NCI-H526 treated with DMSO at 0.1 percent for 48 hours (cell line): ENCODE data around the gene ZBTB5.
"Not testable (repeated sequence)": the region's sequence is repeated elsewhere in the genome, so short reads cannot be mapped to it uniquely, and the experiment has no call there.

Source experiments
- DNase-seq: peaks from one replicate; lab custom pipeline; 2025; lab: John Stamatoyannopoulos, UW

The ZBTB5 gene, protein sequence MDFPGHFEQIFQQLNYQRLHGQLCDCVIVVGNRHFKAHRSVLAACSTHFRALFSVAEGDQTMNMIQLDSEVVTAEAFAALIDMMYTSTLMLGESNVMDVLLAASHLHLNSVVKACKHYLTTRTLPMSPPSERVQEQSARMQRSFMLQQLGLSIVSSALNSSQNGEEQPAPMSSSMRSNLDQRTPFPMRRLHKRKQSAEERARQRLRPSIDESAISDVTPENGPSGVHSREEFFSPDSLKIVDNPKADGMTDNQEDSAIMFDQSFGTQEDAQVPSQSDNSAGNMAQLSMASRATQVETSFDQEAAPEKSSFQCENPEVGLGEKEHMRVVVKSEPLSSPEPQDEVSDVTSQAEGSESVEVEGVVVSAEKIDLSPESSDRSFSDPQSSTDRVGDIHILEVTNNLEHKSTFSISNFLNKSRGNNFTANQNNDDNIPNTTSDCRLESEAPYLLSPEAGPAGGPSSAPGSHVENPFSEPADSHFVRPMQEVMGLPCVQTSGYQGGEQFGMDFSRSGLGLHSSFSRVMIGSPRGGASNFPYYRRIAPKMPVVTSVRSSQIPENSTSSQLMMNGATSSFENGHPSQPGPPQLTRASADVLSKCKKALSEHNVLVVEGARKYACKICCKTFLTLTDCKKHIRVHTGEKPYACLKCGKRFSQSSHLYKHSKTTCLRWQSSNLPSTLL

DNA sequence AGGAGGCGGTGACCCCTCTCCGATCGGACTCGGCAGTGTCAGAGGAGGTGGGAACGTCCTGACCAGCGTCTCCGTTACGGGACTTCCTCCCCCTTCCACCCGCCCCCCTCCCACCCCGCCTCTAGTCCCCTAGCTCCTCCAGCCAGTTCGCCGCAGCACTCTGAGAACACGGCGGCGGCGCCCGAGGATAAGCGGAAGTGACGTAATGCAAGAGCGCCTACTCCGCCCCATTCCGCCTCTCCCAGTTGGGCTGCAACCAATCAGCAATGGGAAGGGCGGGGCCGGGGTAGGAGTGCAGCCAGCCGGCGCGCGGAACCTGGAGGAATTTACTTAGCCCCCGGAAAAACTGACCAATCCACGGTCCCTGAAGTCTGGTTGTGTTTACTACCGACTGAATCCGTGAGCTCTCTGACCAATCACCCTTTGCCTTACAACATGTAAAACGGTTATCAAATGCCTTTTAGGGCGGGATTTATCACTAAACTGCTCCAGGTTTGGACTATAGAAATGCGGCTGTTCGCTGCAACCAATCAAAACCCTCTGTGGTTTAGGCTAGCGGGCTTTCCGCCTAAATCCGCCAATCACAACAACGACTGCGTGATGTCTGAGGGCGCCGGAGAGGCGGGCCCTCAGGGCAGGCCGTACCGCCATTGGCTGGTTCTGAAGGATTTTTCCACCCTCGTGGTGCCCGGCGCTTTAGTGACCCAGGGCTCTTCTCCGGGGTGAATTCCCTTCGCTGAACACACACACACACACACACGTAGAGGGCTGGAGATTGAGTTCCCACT lies at the start of gene ZBTB5:
TSS of gene ZBTB5 (minus strand) at position 202 of the 788 bp plus-strand sequence. CDS start 22,899 bp downstream, outside the sequence.
- DNase-seq, result peak; percentile 99

DNA sequence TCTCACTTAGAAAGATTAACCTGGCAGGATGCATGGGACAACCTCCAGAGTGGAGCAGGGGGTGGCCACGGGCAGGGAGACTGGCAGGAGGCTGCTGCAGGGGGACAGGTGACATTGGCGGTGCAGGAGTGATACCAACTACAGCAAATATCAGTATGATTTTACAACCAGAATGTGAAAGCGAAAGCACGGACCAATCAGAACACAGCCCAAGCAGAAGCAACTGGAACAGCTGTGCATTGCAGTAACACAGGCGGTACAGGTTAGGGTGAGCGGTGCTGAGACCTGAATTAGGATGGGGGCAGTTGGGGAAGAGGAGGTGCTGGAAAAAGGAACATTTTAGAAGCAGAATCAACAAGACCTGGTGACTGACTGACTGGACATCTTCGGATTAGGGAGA lies 49.7 kb upstream of the ZBTB5 start:
- DNase-seq, result no peak

DNA sequence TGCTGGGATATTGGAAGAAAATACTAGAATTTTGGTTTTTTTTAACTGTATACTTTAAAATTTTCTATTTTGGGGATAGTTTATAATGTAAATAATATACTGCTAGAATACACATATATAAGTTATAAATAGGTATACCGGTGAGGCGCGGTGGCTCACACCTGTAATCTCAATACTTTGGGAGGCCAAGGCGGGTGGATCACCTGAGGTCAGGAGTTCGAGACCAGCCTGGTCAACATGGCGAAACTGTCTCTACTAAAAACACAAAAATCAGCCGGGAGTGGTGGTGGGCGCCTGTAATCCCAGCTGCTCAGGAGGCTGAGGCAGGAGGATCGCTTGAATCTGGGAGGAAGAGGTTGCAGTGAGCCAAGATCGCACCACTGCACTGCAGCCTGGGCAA lies 49.2 kb upstream of the ZBTB5 start:
- not testable (repeated sequence) for DNase-seq

DNA sequence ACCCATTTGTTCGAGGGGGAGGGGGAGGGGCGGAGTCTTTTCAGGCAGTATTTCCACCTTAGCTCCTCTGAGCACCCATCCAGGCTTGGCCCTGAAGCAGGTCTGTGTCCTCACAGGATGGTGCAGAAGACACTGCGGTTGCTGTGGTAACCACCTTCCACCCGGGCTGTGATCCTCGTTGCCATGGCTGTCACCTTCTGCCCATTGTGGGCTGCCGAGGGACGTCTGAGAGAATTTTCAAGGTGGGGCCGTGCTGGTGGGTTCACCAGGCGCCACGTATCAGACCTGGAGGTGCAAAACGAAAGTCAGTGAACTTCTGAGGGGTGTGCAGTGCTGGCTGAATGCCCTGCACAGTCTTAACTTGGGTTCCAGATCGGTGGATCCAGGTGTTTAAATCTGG lies 47.2 kb upstream of the ZBTB5 start:
- no peak for DNase-seq

DNA sequence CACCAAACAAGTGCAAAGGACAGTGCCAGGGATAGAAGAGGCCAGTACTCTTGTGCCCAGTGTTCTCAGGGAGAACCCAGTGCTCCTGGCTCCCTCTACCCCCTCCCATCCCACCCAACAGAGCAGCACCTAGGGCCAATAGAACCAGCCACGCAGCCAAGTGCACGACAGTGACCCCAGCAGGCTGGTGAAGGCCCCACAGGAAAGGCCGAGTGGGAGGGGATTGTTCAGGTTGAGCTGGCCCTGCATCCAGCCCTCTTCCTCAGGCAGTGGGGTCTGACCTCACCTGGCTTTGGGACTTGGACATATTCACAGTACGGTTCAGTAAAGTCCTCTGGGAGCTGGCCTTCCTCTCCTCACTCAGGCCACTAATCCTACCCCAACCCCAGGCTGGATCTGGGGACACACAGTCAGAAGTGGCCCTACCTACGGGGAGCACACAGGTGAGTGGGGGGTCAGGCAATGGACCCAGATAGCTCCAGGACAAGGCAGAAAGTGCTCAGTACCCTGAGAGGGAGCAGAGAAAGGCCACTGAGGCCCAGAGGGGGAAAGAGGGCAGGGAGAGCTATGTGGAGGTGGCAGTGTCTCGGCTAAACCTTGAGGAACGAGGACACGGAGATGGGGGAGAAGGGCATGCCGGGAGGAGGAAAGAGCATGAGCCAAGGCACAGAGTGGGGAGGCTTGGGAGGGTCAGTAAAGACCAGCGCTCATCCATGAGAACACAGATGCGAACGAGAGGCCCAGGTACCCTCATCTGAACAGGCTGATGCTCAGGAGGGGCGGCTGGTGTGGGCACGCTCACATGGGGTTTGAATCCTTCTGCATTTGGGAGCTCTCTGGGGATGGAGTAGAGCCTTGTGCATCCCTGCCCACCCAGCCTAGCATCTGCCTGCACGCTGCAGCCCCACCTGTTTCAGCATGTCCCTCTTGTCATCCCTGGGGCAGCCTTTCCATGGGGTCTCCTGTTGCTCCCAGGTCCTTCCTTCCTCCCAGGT lies 46.1 kb upstream of the ZBTB5 start:
- no peak for DNase-seq

DNA sequence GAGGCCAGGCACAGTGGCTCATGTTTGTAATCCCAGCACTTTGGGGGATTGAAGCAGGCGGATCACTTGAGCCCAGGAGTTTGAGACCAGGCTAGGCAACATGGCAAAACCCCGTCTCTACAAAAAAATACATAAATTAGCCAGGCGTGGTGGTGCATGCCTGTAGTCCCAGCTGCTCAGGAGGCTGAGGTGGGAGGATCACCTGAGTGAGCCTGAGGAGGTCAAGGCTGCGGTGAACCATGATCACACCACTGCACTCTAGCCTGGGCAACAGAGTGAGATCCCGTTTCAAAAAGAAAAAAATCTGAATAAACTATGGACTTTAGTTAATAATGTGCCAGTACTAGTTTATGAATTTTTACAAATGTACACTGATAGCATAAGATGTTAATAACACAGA lies 44.8 kb upstream of the ZBTB5 start:
- not testable (repeated sequence) for DNase-seq

DNA sequence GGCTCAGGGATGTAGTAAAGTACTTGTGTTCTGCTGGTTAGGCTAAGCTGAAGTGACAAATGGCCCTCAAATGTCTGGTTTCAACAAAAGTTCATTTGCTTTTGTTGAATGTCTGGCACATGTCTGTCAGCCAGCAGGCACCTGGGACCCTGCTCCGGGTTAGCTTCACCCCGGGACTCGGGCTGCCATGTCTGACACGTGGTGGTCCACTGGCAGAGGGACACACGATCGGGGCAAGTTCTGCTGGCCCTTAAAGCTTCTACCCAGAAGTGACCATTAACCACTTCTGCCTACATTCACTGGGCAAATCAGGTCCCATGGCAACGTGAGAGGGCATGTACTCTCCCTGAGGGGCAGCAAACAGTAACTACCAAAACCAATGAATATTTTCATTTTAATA lies 44.3 kb upstream of the ZBTB5 start:
- no peak for DNase-seq

DNA sequence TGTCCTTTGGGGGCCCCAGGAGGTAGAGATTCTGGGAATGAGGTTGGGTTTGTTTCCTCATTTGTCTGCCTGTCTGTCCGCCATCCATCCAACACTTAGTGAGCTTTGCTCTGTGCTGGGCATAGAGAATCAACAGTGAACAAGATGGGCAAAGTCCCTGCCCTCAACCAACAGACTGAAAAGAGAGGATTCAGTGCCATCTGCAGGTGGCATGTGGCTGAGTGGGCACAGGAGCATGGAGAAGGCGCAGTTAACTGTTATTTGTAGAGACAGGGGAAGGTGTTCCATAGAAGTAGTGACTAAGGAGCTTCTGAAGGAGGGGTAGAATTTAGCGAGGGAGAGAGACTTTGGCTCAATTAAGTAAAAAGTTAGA lies 43.6 kb upstream of the ZBTB5 start:
- DNase-seq, result no peak

DNA sequence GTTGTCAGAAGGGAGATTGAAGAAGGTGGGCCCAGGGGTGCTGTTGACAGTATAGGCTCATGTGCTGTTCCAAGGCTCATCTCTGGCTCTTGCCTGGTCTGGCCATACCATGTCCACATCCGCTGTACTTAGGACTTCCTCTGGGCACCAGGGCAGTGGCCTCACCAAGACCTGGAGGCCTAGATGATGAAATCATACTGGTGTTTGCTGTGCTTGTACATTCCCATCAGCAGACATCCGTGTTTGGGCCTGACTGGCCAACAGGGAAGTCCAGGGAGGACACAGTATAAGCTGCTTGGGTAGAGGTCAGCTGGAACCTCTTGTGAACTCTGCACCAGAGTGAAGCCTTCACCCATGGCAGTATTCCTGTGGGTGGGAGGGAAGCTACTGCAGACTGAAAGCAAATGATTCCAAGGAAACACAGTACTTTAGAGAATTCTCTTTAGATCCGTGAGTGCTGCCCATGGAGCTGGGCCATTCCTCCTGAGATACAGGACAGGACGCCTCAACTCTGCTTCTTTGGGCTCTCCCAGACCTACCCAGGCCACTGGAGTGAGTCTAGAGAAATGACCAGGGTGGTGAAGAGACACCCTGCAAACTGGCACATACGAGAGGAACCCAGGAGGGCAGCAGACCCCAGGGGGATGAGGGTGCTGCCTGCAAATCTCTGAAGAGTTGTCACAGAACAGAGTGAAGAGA lies 43.0 kb upstream of the ZBTB5 start:
- no peak for DNase-seq

DNA sequence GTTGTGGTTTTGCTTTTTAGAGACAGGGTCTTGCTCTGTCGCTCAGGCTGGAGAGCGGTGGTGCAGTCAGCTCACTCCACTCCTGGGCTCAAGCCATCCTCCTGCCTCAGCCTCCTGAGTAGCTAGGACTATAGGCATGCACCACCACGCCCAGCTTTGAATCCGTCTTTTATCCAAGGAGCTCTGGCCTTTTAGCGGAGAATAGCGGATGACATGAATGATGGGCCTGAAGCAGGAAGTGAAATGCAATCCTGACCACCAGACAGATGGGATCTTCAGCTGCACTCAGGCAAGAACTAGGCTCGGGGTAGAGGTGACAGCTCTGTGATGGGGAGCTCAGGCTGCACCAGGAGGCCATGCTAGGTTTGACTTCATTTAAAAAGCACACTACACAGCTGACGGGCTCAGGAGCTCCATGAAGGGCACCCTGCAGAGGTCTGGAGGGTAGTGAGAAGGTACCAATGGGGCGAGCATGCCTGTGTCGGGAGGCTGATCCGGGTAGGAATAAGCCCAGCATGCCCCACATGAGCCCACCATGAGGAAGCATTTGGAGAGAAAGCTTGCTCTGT lies 42.4 kb upstream of the ZBTB5 start:
- no peak for DNase-seq

DNA sequence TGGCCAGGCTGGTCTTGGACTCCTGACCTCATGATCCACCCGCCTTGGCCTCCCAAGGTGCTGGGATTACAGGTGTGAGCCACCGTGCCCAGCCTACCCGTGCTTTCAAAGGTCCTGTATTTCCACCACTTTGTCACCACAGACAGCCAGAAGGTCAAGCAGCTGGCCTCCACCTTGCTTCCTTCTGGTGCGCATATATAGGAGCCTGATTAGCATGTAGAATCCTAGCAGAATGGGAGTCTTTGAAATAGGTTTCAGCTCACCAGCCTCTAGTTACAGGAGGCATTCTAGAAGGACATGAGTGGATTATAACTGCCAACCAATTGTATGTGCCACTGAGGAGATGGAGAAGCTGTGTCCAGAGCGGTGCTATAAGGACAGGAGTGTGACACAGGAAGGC lies 39.4 kb upstream of the ZBTB5 start:
- DNase-seq, result no peak

DNA sequence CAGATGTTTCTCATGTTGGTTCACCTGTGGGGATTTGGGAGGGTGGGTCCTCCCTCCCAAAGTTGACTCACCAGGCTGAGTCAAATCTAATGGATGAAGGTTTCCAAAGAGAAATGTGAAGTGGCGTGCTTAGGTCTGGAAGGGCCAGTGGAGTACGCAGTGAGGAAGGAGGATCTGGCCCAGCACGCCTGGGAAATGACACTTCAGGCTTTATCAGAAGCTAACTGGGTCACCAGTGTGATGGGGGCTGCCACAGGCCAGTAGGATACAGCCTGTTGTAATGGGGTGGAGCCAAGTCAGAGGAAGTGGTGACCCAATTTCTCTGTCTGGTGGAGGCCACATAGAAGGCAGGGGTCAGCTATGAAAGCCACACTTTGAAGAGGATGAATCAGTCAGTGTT lies 38.5 kb upstream of the ZBTB5 start:
- no peak for DNase-seq

DNA sequence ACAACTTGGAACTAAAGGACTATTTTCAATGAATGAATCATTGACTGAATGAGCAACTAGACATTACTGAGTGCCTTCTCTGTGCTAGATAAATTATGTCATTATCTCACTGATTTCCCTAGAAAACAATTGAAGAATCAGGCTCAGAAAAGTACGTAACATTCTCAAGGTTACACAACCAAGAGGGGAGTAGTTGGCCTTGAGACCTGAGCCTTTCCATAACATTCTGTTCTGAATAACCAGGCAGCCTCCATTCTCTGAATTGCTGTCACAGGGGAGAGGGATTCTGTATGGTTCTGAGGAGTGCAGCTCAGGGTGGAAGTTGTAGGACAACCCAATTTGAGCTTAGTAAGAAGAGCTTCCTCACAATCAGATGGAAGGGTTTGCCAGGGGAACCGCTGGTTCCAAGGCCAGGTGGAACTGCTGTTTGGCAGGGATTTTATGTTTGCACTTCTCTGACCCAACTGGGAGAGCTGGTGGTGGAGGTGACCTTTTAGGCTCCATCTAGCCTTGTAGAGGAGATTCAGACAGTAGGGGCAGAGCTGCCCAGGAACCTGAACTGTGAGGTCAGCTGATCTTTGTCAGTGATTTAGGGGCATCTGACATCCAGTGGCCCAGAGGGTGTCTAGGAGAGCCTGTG lies 36.8 kb upstream of the ZBTB5 start:
- DNase-seq, result no peak

DNA sequence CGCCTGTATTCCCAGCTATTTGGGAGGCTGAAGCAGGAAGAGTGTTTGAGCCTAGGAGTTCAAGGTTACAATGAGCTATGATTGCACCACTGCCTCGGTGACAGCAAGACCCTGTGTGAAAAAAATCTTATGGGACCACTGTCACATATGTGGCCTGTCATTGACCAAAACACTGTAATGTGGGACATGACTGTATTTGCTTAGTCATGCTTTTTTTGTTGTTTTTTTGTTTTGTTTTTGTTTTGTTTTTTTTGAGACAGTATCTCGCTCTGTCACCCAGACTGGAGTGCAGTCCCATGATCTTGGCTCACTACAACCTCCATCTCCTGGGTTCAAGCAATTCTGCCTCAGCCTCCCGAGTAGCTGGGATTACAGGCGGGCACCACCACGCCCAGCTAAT lies 34.0 kb upstream of the ZBTB5 start:
- DNase-seq, result no peak

DNA sequence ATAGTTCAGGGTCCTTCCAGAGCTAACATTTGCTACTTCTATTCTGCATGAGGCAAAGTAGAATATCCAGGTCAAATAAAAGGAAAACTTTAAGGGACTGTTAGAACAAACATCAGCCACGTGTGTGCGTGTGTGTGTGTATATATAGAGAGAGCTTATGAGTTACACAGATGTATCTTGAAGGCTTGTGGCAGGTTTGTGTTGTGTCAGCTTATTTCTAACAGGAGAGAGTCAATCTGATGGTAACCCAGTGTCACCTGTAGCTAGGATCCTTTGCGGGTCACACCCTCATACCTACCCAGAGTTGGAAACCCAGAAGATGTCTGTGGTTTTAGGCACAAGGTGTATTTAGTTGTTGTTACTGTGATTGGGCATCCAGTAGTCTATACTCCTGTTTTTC lies 33.2 kb upstream of the ZBTB5 start:
- DNase-seq, result no peak

DNA sequence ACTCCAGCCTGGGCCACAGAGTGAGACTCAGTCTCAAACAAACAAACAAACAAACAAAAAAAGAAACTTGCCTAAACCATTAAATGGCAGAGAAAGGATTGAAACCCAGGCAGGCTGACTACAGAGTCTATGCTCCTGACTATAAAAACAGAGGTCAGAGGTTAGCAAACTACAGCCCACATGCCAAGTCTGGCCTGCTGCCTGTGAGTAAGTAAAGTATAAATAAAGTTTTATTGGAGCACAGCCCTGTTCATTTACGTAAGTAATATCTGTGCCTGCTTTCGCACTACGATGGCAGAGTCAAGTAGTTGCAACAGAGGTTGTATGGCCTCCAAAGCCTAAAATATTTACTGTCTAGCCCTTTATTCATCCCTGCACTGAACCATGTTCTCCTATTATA lies 32.1 kb upstream of the ZBTB5 start:
- no peak for DNase-seq

DNA sequence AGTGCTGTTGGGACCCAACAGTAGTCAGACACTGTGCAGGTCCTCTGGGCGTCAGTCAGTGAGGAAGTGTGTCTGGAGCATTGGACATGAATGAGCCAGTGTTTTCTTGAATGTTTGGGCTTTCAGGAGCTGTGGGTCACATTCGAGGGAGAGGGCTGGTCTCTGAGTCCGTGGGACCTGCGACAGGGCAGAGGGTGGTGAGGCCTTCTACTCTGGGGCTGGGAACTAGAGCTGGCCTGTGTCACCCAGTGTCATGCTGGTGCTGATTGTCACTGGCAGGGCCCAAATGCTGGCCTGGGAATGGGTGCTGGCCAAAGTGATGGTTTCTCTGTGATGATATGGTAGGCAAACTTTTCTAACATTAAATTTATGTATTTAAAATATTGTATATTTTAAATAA lies 30.8 kb upstream of the ZBTB5 start:
- no peak for DNase-seq

DNA sequence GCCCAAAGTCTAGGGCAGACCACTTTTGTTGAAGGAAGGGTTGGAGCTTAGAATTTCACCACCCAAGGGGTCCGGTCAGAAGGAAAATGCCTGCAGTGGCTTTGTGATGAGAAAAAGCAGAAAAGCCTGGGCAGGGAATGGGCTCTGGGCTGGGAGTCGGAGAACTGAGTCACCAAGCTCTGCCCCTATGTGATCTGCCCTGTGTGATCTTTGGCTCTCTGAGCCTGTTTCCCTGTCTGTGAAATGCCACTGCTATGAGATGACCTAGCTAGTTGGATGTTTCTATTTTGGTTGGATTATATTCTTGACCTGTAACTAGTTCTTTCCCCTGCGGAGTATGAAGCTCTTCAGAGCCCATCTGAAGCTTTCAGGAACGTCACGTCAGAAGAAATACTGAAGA lies 30.3 kb upstream of the ZBTB5 start:
- no peak for DNase-seq

DNA sequence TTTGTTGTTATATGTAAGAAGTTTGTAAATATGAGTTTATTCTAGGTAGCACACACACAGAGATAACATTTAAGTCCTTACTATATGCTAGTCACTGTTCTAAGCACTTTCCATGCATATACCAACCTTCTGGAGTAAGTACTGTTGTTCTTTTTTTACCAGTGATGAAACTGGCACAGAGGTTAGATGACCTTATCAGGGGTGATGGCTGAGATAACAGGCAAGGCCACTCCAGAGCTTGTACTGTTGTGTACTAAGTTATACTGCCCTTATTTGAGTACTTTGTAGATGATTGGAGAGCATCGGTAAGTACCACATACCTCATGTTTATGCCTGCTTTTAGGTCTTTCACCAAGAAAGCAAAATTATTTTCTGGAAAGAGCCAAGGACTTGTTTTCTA lies 26.7 kb upstream of the ZBTB5 start:
- DNase-seq, result no peak
